HG02981 (cell line): ENCODE results near the gene TPP2.

Experiments used
- ATAC-seq: cut with Tn5 transposase; IDR thresholded peaks from one replicate; pipeline ENCODE4 v1.9.1; 2021; ENCODE audit warnings: mild to moderate bottlenecking, moderate library complexity; ENCODE audit not compliant: unreplicated experiment

TPP2 gene

DNA sequence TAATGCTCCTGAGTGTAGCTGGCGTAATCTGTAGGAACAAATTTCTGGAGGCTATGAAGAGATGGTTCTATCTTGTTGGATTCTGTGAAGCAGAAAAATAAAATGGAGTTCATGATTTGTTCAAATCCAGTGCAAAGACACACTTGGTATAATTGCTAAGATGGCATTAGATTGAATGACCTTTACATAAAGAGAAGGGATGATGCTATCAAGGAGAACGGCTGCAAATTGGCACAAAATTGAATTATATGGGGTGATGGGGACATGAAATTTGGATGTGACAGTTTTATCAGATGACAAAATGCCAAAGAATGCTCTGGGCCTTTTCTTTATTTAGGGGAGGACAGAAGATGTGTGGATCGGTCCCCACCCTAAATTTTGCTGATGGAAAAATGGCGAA is 94.1 kb downstream of the TPP2 start:
- ATAC-seq, result no peak

- ATAC-seq, result no peak
These were observed 95.7 kb downstream of the TPP2 start for GRCh38 chr13:102692491-102692826.

GRCh38 chr13:102693250-102693649 is 96.5 kb downstream of the TPP2 start:
- no peak for ATAC-seq

DNA sequence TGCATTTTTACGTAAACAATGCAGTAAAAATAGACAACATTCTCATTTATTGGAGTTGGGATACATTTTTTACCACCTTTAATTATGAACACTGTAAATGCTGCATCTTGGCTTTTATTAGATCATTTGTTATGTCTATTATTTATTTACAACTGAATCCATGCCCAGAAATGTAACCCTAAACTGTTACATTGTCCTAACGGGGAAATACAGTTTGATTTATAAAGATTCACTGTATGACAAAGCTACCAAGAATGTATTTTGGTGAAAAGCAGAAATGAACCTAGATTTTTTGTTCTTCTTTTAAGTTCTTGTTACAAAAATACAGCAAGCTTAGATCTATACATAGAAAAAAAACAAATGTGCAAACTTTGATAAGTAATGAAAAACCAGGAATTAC is 97.0 kb downstream of the TPP2 start:
- no peak for ATAC-seq

DNA sequence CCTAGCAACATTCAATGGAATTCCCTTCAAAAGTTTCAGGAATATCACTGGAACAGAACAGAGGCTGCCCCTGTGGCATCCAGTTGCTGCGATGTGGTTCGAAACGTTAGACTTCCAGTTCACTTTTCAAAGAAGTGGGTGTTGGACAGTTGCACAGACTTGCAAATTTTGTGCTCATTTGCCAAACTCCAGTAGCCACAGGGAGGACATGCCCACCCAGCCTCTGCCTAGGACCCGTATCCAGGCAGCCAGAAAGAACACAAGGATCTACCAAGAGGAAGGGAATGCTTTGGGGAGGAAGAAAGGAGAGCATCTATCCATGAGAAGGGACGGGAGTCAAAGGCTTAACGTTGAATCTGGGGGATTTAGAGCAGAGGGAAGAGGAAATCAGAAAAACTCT is 98.2 kb downstream of the TPP2 start, which contains the start of gene METTL21C:
Gene METTL21C, minus strand, starts transcription at position 108 of the 400 bp plus-strand sequence. CDS start 546 bp downstream, outside the sequence.
- no peak for ATAC-seq

GRCh38 chr13:102696465-102696864 is 99.7 kb downstream of the TPP2 start:
- ATAC-seq, result no peak

DNA sequence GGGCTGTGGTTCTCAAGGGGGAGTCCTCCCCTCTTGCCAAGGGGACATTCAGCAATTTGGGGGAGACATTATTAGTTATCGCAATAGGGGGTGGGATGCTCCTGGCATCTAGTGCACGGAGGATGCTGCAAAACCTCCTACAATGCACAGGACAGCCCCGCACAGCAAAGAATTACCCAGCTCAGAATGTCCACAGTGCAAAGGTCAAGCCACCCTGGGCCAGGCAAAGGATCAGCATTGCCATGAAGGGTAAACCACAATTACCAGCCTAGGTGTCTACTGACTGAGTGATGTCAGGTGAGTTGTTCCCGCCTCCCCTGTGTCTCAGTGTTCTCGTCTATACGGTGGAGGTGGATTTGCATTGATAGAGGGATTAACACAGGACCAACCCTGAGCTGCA is 100.5 kb downstream of the TPP2 start:
- ATAC-seq, result no peak

DNA sequence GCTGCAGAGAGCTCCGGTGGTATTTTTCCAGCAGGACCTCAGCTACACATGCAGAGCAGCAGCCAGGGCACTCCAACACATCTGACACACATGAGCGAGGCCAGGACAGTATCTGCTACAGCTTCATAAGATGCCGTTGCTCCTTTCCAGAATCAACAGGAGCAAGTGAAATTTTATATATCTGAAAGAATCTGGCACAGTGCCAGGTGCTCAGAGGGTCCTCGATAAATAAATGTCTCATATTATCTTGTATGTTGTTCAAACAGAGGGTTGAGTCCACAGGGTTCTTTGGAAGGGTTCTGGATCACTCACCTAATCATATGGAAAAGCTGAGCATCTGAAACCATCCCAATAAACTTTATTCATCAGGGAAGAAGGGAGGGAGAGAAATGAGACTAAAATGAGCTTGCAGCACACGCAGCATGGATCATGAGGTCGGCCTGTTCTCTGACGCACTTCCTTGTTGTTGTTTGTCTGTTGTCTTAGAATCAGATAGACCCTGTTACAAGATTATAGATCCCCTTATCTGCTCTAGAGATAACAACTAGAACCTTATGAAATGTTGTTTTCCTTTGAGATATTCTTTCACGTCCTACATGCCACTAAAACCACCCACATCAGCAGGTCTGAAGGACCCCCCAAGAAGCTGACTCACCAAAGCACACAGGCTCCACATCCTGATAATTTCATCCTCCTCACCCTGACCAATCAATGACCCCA is 101.3 kb downstream of the TPP2 start:
- ATAC-seq, result no peak

GRCh38 chr13:102698649-102698980 is 101.8 kb downstream of the TPP2 start:
- ATAC-seq, result no peak

DNA sequence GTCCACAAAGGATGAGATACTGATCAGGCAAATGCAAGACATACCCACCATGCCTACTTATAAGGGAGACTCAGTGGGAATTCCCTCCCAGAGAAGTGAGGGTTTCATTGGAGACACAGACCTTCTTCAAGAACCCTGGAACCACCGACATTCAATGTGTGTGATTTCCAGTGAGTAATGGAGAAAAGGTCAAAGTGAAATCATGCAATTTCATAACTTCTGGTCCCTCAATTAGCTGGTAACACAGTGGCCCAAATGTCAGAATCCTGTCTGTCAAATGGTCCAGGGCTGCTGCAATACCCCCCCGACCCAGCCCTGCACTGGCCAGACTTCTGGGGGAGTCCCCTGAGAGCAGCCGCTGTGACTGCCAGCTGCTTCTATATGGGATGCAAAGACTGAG is 102.7 kb downstream of the TPP2 start:
- no peak for ATAC-seq

DNA sequence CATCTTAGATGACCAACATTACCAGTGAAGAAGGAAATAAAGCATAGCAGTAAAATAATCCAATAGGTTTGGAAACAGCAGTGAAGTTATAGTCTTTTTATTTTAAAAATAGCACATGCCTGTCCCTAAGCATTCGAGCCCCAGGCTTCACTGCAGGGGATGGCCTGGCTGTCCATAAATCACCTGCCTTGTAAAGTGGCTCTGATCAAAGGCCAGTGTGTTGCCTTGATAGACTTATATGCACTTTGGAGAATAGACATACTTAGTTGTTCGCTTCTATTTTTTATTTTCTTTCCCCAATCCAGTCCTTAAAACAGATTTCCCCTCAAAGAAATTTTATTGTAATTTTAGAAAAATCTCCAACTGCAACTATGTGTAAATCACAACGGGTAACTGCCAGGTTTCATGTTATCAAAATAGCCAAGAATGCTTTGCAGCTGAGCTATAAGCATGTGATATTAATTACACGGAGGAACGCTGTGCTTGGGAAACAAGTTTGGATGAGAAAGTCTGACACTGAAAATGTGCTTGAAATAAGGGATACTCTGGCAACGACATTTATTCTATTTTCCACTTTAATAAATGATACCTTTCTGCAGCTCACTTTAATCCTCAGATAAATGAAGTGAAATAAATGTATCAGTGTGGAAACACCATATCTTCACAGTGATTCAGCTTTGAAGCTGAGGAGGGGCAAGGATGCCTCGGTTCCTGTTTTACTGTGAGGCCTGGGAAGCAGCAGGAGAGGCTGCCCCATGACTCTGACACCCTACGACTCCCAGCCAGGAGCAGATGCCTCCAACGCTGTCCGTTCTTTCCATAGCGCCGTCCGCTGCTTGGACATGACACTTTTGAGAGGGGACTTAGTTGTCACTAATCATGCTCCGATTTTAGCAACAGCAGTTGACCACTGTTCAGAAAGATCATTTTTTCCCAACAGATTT is 103.6 kb downstream of the TPP2 start:
- ATAC-seq, result no peak

- no peak for ATAC-seq
These were observed 104.5 kb downstream of the TPP2 start for GRCh38 chr13:102701331-102701730.

- no peak for ATAC-seq
These were observed 106.4 kb downstream of the TPP2 start for GRCh38 chr13:102702965-102703725.

DNA sequence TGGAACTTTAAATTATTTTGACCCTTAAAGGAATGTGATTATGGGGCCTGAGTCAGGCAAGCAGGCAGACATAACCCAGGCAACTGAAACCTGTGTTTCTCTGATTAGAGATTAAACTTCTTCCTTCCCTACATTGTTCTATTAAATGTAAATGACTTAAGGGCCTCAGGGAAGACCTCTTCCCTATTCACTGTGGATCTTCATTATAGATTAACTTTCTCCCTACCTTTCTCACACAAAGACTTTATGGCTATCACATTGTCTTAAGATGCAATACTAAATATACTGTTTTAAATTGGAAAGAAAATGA is 106.9 kb downstream of the TPP2 start:
- no peak for ATAC-seq

DNA sequence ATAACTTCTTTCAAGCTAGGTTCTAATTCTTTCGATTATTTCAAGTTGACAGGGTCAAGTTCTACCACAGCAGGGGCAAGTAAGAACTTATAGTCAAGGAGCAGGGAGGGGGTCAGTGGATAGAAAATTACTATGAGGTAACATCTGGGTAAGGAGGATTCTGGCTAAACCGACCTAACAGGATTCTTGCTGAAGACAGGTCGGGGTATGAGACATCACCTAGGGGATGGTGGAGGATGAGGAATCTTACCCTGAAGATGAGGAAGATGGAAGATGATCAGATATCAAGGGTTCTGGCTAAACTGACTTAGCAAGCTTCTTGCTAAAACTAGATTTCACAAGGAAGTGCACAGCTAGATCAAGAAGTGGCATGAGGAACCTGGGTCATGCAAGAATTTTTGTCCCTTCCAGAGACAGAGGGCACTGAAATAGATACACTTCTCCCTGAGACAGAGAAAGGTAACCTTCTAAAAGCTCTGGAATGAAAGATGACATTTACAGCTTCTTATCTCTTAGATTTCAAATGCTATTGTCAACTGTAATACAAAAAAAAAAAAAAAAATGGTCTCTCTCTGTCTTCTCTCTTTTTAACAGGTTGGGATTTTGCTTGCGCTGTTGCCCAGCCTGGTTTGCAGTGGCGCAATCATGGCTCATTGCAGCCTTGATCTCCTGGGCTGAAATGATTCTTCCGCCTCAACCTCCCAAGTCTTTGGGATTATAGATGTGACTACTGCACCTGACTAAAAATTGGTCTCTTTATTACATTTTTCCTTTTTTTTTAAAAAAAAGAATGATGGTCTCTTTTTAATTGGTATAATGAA is 107.7 kb downstream of the TPP2 start:
- no peak for ATAC-seq

GRCh38 chr13:102707467-102707866 is 110.7 kb downstream of the TPP2 start:
- ATAC-seq, result no peak

GRCh38 chr13:102708211-102708610 is 111.4 kb downstream of the TPP2 start:
- ATAC-seq, result no peak

- no peak for ATAC-seq
These were observed 112.2 kb downstream of the TPP2 start for GRCh38 chr13:102708991-102709390.

DNA sequence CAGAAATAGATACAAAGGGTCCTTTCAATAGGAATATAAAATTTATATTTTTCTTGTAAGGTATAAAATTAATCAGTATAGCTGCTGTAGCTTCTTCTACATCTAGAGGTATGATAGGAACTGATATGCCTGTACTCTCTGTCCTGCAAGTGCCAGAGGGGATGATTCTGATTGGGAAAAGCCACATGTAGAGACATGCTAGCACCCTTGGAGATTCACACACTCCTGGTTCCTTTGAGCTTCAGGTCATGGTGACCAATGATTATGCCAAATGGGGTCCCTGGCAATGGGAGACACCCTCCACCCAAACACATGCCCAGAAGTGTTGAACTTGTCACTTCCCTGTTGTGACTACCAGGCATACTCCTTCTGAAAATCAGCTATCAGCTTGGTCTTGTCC is 112.8 kb downstream of the TPP2 start:
- ATAC-seq, result no peak

DNA sequence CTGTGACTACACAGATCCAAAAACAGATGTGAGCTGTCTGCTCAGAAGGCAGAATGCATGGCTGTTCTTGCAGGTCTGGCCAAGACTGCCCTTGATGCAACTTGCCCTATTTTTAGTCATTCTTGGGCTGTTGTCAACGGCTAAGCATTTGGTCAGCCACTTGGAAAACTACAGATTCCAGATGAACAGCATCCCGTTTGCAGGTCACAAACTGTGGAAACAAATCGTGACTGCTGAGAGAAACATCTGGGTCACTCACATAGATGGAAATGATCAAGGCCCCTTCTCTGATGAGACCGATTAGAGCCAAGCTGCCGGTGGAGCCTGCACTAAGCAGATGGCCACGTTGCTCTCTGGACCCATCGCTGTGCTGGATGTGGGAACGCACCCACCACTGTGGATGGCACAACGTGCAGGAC is 113.5 kb downstream of the TPP2 start:
- ATAC-seq, result no peak

DNA sequence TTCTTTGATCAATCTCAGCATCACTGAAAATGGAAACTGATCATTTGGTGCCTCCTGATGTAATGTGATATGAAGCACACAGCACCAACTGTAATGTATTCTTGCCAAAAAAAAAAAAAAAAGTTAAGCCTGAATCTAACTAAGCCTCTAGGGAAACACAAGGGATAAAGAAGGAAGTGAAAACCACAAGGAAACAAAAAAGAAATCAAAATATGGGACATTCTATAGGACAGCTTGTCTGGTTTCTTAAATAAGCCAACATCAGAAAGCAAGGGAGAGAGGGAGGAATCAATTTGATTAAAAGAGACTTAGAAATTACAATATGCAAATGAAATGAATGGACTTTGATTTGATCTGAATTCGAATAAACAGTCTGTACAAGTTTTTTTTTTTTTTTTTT is 118.7 kb downstream of the TPP2 start:
- no peak for ATAC-seq
